K562 (cell line): ENCODE measurements around the gene MYO3B. TPM values are rescaled to one million over a fixed set of nuclear protein-coding genes. Genes with fewer than 3 reads are reported as not detected.

Experiments used
- CREB3 ChIP-seq: fragments of 450-650 bp; conservative IDR thresholded peaks from 2 replicates; pipeline ENCODE4 v1.6.1; 2016; ENCODE audit warnings: missing genetic modification characterization, low read depth, mild to moderate bottlenecking, missing compliant biosample characterization, moderate library complexity
- FOXA3 ChIP-seq, 2 experiments: fragments of 450-650 bp in 1 of 2; sonication (generic) in 1 of 2; formaldehyde crosslinking; IDR thresholded peaks in 1 of 2; conservative IDR thresholded peaks in 1 of 2; 2 replicates each; pipeline versions ENCODE4 v1.4.0 to v1.8.0; 2020 to 2022; ENCODE audit warnings: mild to moderate bottlenecking in 2 of 2, missing genetic modification reagents in 1 of 2
- MEF2A ChIP-seq: IDR thresholded peaks from 2 replicates; pipeline ENCODE4 v1.6.1; 2011; ENCODE audit warnings: low read depth, mild to moderate bottlenecking, low read length, moderate library complexity; ENCODE audit not compliant: control insufficient read depth
- MEIS2 ChIP-seq: fragments of 450-650 bp; IDR thresholded peaks from 2 replicates; pipeline ENCODE4 v1.6.1; 2014; ENCODE audit warnings: mild to moderate bottlenecking; ENCODE audit not compliant: partially characterized antibody
- MTA1 ChIP-seq: fragments of 450-650 bp; IDR thresholded peaks from 2 replicates; pipeline ENCODE4 v1.6.1; 2017; ENCODE audit warnings: borderline replicate concordance
- MTA3 ChIP-seq: fragments of 450-650 bp; formaldehyde crosslinking; IDR thresholded peaks from 2 replicates; pipeline ENCODE4 v1.6.1; 2017; ENCODE audit warnings: mild to moderate bottlenecking, borderline replicate concordance
- NBN ChIP-seq: fragments of 450-650 bp; IDR thresholded peaks from 2 replicates; pipeline ENCODE4 v1.6.1; 2016; ENCODE audit warnings: low read depth, mild to moderate bottlenecking
- POLR3G ChIP-seq: IDR thresholded peaks from 2 replicates; pipeline ENCODE4 v1.6.1; 2011; ENCODE audit not compliant: insufficient read length, insufficient replicate concordance; ENCODE audit errors: extremely low read depth
- PRDM10 ChIP-seq: fragments of 450-650 bp; IDR thresholded peaks from 2 replicates; pipeline ENCODE4 v1.6.1; 2018; ENCODE audit not compliant: partially characterized antibody
- RBBP5 ChIP-seq: fragments of 200-600 bp; sonication (generic); IDR thresholded peaks from 2 replicates; pipeline ENCODE4 v1.6.1; 2012; ENCODE audit warnings: borderline replicate concordance, mild to moderate bottlenecking, low read length, control low read depth, inconsistent platforms; ENCODE audit not compliant: insufficient read depth, poor library complexity, severe bottlenecking
- SAFB ChIP-seq: fragments of 200-400 bp; formaldehyde crosslinking; IDR thresholded peaks from 2 replicates; pipeline ENCODE4 v1.6.1; 2017; ENCODE audit warnings: low read depth, low read length, borderline replicate concordance
- SMAD3 ChIP-seq: fragments of 450-650 bp; formaldehyde crosslinking; conservative IDR thresholded peaks from 2 replicates; pipeline ENCODE4 v1.4.0; 2020; ENCODE audit warnings: mild to moderate bottlenecking
- SNAPC5 ChIP-seq: fragments of 250-450 bp; sonication (Bioruptor Pico); IDR thresholded peaks from 2 replicates; pipeline ENCODE4 v1.8.0; 2021; ENCODE audit warnings: moderate library complexity, mild to moderate bottlenecking, inconsistent platforms
- TRIM24 ChIP-seq, 2 experiments: fragments of 450-650 bp; IDR thresholded peaks; 2 replicates each; pipeline ENCODE4 v1.6.1; 2016
- ZNF146 ChIP-seq: IDR thresholded peaks from one replicate; pipeline ENCODE4 v1.6.1; 2018; ENCODE audit warnings: missing compliant biosample characterization; ENCODE audit not compliant: unreplicated experiment
- ZNF232 ChIP-seq: sonication (generic); formaldehyde crosslinking; IDR thresholded peaks from 2 replicates; pipeline ENCODE4 v1.8.0; 2022; ENCODE audit warnings: mild to moderate bottlenecking, missing genetic modification reagents
- ZNF274 ChIP-seq: IDR thresholded peaks from 2 replicates; pipeline ENCODE4 v1.6.1; 2011; ENCODE audit warnings: low read depth, mild to moderate bottlenecking, low read length, moderate library complexity, borderline replicate concordance
- ZNF551 ChIP-seq: fragments of 250-450 bp; sonication (Bioruptor Pico); IDR thresholded peaks from 2 replicates; pipeline ENCODE4 v1.5.0; 2021; ENCODE audit warnings: mild to moderate bottlenecking, moderate library complexity
- ZNF57 ChIP-seq: fragments of 450-650 bp; formaldehyde crosslinking; IDR thresholded peaks from 2 replicates; pipeline ENCODE4 v1.4.0; 2020; ENCODE audit warnings: mild to moderate bottlenecking, moderate library complexity
- ZNF764 ChIP-seq: fragments of 250-450 bp; sonication (Bioruptor Pico); IDR thresholded peaks from 2 replicates; pipeline ENCODE4 v1.4.0; 2020; ENCODE audit warnings: low read depth, mild to moderate bottlenecking, moderate library complexity
- ZNF778 ChIP-seq: fragments of 450-650 bp; formaldehyde crosslinking; IDR thresholded peaks from 2 replicates; pipeline ENCODE4 v1.4.0; 2020; ENCODE audit warnings: mild to moderate bottlenecking, moderate library complexity
- polyA plus RNA-seq, 8 experiments: library from polyadenylated mRNA; depleted of rRNA in 4 of 8; stranded (reverse) in 5 of 8; unstranded in 3 of 8; fragments of >200 nt; fragmentation: Nextera tagmentation in 2 of 8; fragmentation: Illumina TruSeq in 1 of 8; extraction: Ambion mirVana in 2 of 8; extraction: Trizol in 1 of 8; gene quantifications; 2 replicates each; pipeline versions ENCODE4 v1.2.1 to v1.2.3, GENCODE V29; 2011 to 2014; ENCODE audit warnings: inconsistent platforms in 1 of 8, missing spikeins in 1 of 8
- total RNA-seq, 7 experiments: library from RNA; depleted of rRNA in 6 of 7; stranded (reverse); fragments of >200 nt in 6 of 7; fragmentation: Illumina TruSeq in 2 of 7; extraction: Trizol in 2 of 7; gene quantifications; 2 replicates each; pipeline versions ENCODE4 v1.2.1 to v1.2.3, GENCODE V29; 2011 to 2021; ENCODE audit warnings: low replicate concordance in 1 of 7

MYO3B gene
- total and polyA plus RNA-seq, 9 of the 15 experiments (the other 6 are each of a cell fraction or from before 2014, with no cell fraction given): 2.7 to 6.5 (median 3.6) TPM

- TF ChIP-seq SAFB (no peak), FOXA3 (CRISPR knock-in tag; conservative IDR thresholded peaks at IDR 0.05 in 1 of 2, IDR thresholded peaks at IDR 0.05 in 1 of 2) (peak in 1 of 2 experiments; percentile 75; a peak in 2 of 4 replicates), ZNF57 (CRISPR knock-in tag) (peak; percentile 71; the same call in 1 of the 2 replicates), MEIS2 (peak; percentile 93), ZNF551 (no peak), POLR3G (no peak), SMAD3 (0 out of 2 replicates have a peak, but pooled peaks have one; percentile 25), MTA3 (no peak), ZNF232 (CRISPR knock-in tag) (no peak), ZNF778 (no peak), CREB3 (tag) (no peak), MTA1 (no peak), MEF2A (peak; percentile 59; the same call in 1 of the 2 replicates), SNAPC5 (CRISPR knock-in tag) (no peak), NBN (peak; percentile 23; the same call in 1 of the 2 replicates), TRIM24 (IDR thresholded peaks at IDR 0.05) (peak in 1 of 2 experiments; percentile 41; a peak in 2 of 4 replicates), RBBP5 (no peak), ZNF146 (CRISPR knock-in tag) (no peak), ZNF764 (CRISPR knock-in tag) (no peak), ZNF274 (no peak), PRDM10 (peak; percentile 55)
These were observed 185.1 kb downstream of the MYO3B start (continued) for GRCh38 chr2:170362871-170363631.
